GM12878 (cell line): ENCODE results near the gene MAD1L1. TPM values are rescaled to one million over a fixed set of nuclear protein-coding genes. Genes with fewer than 3 reads are reported as not detected.

ENCODE experiments used
- ATAC-seq: fragments of 200-7000 bp; cut with Tn5 transposase; 3 replicates; pipeline ENCODE4 v1.9.1; 2020; ENCODE audit warnings: mild to moderate bottlenecking, moderate library complexity
- BruUV-seq: library from RNA; stranded (reverse); fragments of 400-500 nt; replicated peaks from 2 replicates; lab custom pipeline; 2021; lab: Mats Ljungman, UMichigan
- CTCF ChIA-PET: fragments of 300-600 bp; sonication (Branson Sonifier 250); formaldehyde crosslinking; extraction: SDS; loops from one replicate; lab custom pipeline; 2021; ENCODE audit warnings: inconsistent platforms; lab: Yijun Ruan, JAX
- POLR2A ChIA-PET: fragments of 350-600 bp; formaldehyde crosslinking; extraction: SDS; loops from one replicate; lab custom pipeline; 2021; ENCODE audit warnings: inconsistent platforms; lab: Charles Lee
- RAD21 ChIA-PET: fragments of 300-600 bp; sonication (Branson Sonifier 250); formaldehyde crosslinking; loops from one replicate; lab custom pipeline; 2023; ENCODE audit warnings: antibody characterized with exemption; ENCODE audit not compliant: unreplicated experiment; lab: Charles Lee
- SMC1A ChIA-PET: fragments of 300-600 bp; sonication (Branson Sonifier 250); formaldehyde crosslinking; loops from one replicate; lab custom pipeline; 2023; ENCODE audit not compliant: unreplicated experiment, uncharacterized antibody; lab: Charles Lee
- DNase-seq: peaks from one replicate; pipeline ENCODE4 v3.0.0-alpha.2; 2011; ENCODE audit warnings: low read depth, low spot score
- FAIRE-seq: peaks from 3 replicates; lab custom pipeline; 2011; peaks lifted over from hg19 to GRCh38; lab: Jason Lieb, UNC
- H2AFZ ChIP-seq: 2 replicates; pipeline ENCODE4 v1.6.0; 2011; ENCODE audit warnings: low read depth, low read length, control low read depth; ENCODE audit not compliant: control insufficient read depth
- H3K27ac ChIP-seq: 2 replicates; pipeline ENCODE4 v1.5.1; 2011; ENCODE audit warnings: control low read depth; ENCODE audit not compliant: control insufficient read depth, insufficient read depth
- H3K27me3 ChIP-seq, 2 experiments: replicated peaks in 1 of 2; 2 replicates each; pipeline versions ENCODE4 v1.6.0 to v1.6.1; 2011; ENCODE audit warnings: low read length in 1 of 2; ENCODE audit not compliant: control insufficient read depth in 2 of 2, insufficient read depth in 2 of 2
- H3K36me3 ChIP-seq, 2 experiments: 2 replicates each; pipeline ENCODE4 v1.5.1; 2011; ENCODE audit warnings: low read length in 1 of 2; ENCODE audit not compliant: control insufficient read depth in 2 of 2, insufficient read depth in 2 of 2
- H3K4me1 ChIP-seq: 2 replicates; pipeline ENCODE4 v1.6.1; 2011; ENCODE audit warnings: mild to moderate bottlenecking, low read length, moderate library complexity, mixed read lengths; ENCODE audit not compliant: control insufficient read depth, insufficient read depth
- H3K4me2 ChIP-seq: 2 replicates; pipeline ENCODE4 v1.6.0; 2011; ENCODE audit warnings: control low read depth; ENCODE audit not compliant: control insufficient read depth, insufficient read depth
- H3K4me3 ChIP-seq: fragments of 200-600 bp; sonication (generic); 2 replicates; pipeline ENCODE4 v1.5.1; 2016
- H3K79me2 ChIP-seq: 2 replicates; pipeline ENCODE4 v1.6.0; 2011; ENCODE audit warnings: low read length; ENCODE audit not compliant: control insufficient read depth, insufficient read depth
- H3K9ac ChIP-seq: 2 replicates; pipeline ENCODE4 v1.8.0; 2011; ENCODE audit warnings: low read length, control low read depth, mixed read lengths; ENCODE audit not compliant: control insufficient read depth, insufficient read depth
- H3K9me3 ChIP-seq: replicated peaks from 3 replicates; pipeline ENCODE4 v1.5.1; 2011; ENCODE audit warnings: mild to moderate bottlenecking, low read length; ENCODE audit not compliant: control insufficient read depth, insufficient read depth
- H4K20me1 ChIP-seq: 2 replicates; pipeline ENCODE4 v1.6.0; 2011; ENCODE audit not compliant: control insufficient read depth, insufficient read depth
- BCL3 ChIP-seq: IDR thresholded peaks from 2 replicates; pipeline ENCODE4 v1.6.1; 2011; ENCODE audit warnings: borderline replicate concordance, low read depth, mild to moderate bottlenecking, moderate library complexity, low read length; ENCODE audit not compliant: insufficient read depth, poor library complexity, severe bottlenecking
- TCF3 ChIP-seq: IDR thresholded peaks from 2 replicates; pipeline ENCODE4 v1.6.1; 2012; ENCODE audit warnings: low read depth, mild to moderate bottlenecking, low read length, borderline replicate concordance; ENCODE audit not compliant: insufficient read depth
- TCF7 ChIP-seq: IDR thresholded peaks from 2 replicates; pipeline ENCODE4 v1.6.1; 2014; ENCODE audit warnings: antibody characterized with exemption, borderline replicate concordance
- ZNF274 ChIP-seq: IDR thresholded peaks from one replicate; pipeline ENCODE4 v1.8.0; 2011; ENCODE audit not compliant: insufficient read length, insufficient read depth
- ZNF592 ChIP-seq: fragments of 450-650 bp; IDR thresholded peaks from 2 replicates; pipeline ENCODE4 v1.6.1; 2017; ENCODE audit warnings: mild to moderate bottlenecking, moderate library complexity
- WGBS: methylation state at CpG from one replicate; pipeline ENCODE4 v1.1.6; 2016; ENCODE audit warnings: low lambda C conversion rate; ENCODE audit not compliant: insufficient replicate concordance, insufficient coverage; ENCODE audit errors: missing lambda C conversion rate; 5-methylcytosine and 5-hydroxymethylcytosine counted together
- in situ Hi-C: fragments of 300-500 bp; cut with MboI; formaldehyde crosslinking; loops from 9 replicates; pipeline ENCODE4 v1.14.3; 2018; ENCODE audit warnings: mixed read lengths
- intact Hi-C: fragments of 100-400 bp; cut with micrococcal nuclease; formaldehyde crosslinking; loops from one replicate; pipeline ENCODE4 v1.14.2; 2022; ENCODE audit not compliant: unreplicated experiment
- polyA plus RNA-seq, 11 experiments: library from polyadenylated mRNA; depleted of rRNA in 4 of 11; unstranded in 6 of 11; stranded (reverse) in 5 of 11; fragments of >200 nt; fragmentation: Nextera tagmentation in 4 of 11; fragmentation: Illumina TruSeq in 1 of 11; extraction: Ambion mirVana in 4 of 11; extraction: Trizol in 1 of 11; gene quantifications; 1 replicate in 1 of 11; 2 replicates in 10 of 11; pipeline versions ENCODE4 v1.2.1 to v1.2.3, GENCODE V29; 2011 to 2016; ENCODE audit warnings: inconsistent platforms in 2 of 11, missing spikeins in 2 of 11, low read depth in 1 of 11
- total RNA-seq, 4 experiments: library from RNA; depleted of rRNA in 3 of 4; stranded (reverse); fragments of >200 nt in 3 of 4; fragmentation: Illumina TruSeq in 1 of 4; extraction: Trizol in 1 of 4; gene quantifications; 2 replicates each; pipeline versions ENCODE4 v1.2.1 to v1.2.3, GENCODE V29; 2013 to 2021

Gene MAD1L1
- total and polyA plus RNA-seq, 10 of the 15 experiments (the other 5 are each of a cell fraction or from before 2014, with no cell fraction given), result 2.2 to 76.8 (median 38.3) TPM

- no peak for TF ChIP-seq ZNF592
These were observed 343.7 kb downstream of the MAD1L1 start (continued) for GRCh38 chr7:1889091-1889490.

GRCh38 chr7:1888425-1888824 lies 344.3 kb downstream of the MAD1L1 start:
- DNase-seq (no peak), FAIRE-seq (no peak), ATAC-seq (no peak)
- WGBS, result 96% methylated on average over 12 of the region's 12 CpGs
- H4K20me1 ChIP-seq, result no peaks in the 10 kb centered on the region
- intact Hi-C loops, result no loop called here
- BruUV-seq, result no TSS peak
- ChIA-PET CTCF (no interaction called here), RAD21 (no interaction called here), SMC1A (no interaction called here), POLR2A (no interaction called here)
- TF ChIP-seq ZNF274 (no peak), TCF3 (0 out of 2 replicates have a peak, but pooled peaks have one; percentile 48), BCL3 (peak; percentile 48), TCF7 (no peak)
- H3K79me2 ChIP-seq, result no peaks in the 10 kb centered on the region
- in situ Hi-C loops, result no loop called here
- H3K27me3 ChIP-seq, result no peaks in the 10 kb centered on the region
- no peak overlapping the region for H3K27ac ChIP-seq
- no peak overlapping the region for H3K4me2 ChIP-seq
- H2AFZ ChIP-seq, result no peak overlapping the region
- H3K4me1 ChIP-seq, result no peaks in the 10 kb centered on the region
- no peak overlapping the region for H3K9ac ChIP-seq
- peaks cover 7 to 24% of the 10 kb centered on the region in 2 experiments; a peak in 3 of 4 replicates for H3K36me3 ChIP-seq
- H3K4me3 ChIP-seq, result no peak overlapping the region
- H3K9me3 ChIP-seq, result no peaks in the 10 kb centered on the region; the same call in 2 of the 3 replicates
